Measurements from ENCODE around the gene MCF2L2.

DNA sequence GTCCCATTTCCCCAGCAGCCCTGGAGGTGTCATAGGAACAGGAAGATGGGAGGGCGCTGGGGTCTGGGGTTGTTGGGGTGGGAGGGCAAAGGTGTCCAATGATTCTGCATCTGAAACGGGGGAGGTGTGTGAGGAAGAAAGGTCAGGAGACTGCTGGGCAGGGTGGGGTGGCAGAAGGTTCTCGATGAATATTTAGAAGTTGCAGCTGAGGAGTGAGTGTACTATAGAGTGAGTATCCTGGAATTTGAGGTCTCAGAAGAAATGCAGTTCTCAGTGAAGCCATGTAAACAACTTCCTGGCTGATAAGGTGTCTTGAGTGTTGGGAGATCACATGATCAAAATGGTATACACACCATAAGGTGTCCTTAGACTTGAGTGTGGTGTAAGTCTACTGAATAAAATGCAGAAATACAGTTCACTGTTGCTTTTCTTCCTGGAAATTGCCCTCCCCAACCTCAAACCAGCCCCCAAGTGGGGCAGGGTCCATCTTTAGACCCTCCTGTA, 165.5 kb downstream of the MCF2L2 start:
- no peak for TF ChIP-seq EZH2 (IDR thresholded peaks at IDR 0.05; ENCODE audit: insufficient read depth, poor library complexity, severe bottlenecking)
- TF ChIP-seq EZH2phosphoT487 (IDR thresholded peaks at IDR 0.05; ENCODE audit: insufficient read depth, low read depth), result no peak
